Lower leg skin (tissue), 4 donors: ENCODE results near the gene PDS5B. TPM values are rescaled to one million over a fixed set of nuclear protein-coding genes. Genes with fewer than 3 reads are reported as not detected.

Source experiments
- total RNA-seq, 4 donors: library from RNA; depleted of rRNA; stranded (reverse); fragments of >200 nt; gene quantifications; one replicate each; pipeline ENCODE4 v1.1.0, GENCODE V29; 2016

The PDS5B gene
- total RNA-seq, 4 donors from 2014 or later = 18.5 to 25.4 (median 23.4) TPM

Other genes starting within 250 kb of the PDS5B start
- gene N4BP2L1, start 158.3 kb upstream of the PDS5B start, total RNA-seq = 10 to 100 TPM; 29.8 to 66.0 (median 46.3) TPM
- gene N4BP2L2, start 47.7 kb upstream of the PDS5B start, total RNA-seq = 100 to 1,000 TPM in 3 of 4 donors, 10 to 100 TPM in 1; 96.6 to 154 (median 131) TPM